Measurements from ENCODE around the gene CCDC127.

GRCh38 chr5:147751-148150 lies 70.2 kb downstream of the CCDC127 start:
- TF ChIP-seq, protein P1, sequence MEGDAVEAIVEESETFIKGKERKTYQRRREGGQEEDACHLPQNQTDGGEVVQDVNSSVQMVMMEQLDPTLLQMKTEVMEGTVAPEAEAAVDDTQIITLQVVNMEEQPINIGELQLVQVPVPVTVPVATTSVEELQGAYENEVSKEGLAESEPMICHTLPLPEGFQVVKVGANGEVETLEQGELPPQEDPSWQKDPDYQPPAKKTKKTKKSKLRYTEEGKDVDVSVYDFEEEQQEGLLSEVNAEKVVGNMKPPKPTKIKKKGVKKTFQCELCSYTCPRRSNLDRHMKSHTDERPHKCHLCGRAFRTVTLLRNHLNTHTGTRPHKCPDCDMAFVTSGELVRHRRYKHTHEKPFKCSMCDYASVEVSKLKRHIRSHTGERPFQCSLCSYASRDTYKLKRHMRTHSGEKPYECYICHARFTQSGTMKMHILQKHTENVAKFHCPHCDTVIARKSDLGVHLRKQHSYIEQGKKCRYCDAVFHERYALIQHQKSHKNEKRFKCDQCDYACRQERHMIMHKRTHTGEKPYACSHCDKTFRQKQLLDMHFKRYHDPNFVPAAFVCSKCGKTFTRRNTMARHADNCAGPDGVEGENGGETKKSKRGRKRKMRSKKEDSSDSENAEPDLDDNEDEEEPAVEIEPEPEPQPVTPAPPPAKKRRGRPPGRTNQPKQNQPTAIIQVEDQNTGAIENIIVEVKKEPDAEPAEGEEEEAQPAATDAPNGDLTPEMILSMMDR (IDR thresholded peaks at IDR 0.05; ENCODE audit: extremely low read depth in 1 of 2, insufficient read depth in 1 of 2, low read depth in 1 of 2, low read length in 2 of 2), result no peak
- no peak for TF ChIP-seq POLR2AphosphoS5 (IDR thresholded peaks at IDR 0.05; ENCODE audit: insufficient read depth, low read depth, low read length)
- no peak for TF ChIP-seq POLR2A (IDR thresholded peaks at IDR 0.05; ENCODE audit: low read depth, low read length)
- TF ChIP-seq EZH2 (IDR thresholded peaks at IDR 0.05; ENCODE audit: borderline replicate concordance, low read depth, low read length, severe bottlenecking), result no peak
- no peak for TF ChIP-seq MAX (IDR thresholded peaks at IDR 0.05; ENCODE audit: insufficient read depth, insufficient read length)
- no peak for TF ChIP-seq MYC (IDR thresholded peaks at IDR 0.05; ENCODE audit: low read depth, low read length)

Data from endothelial cell of umbilical vein (primary cell).